Prostate gland (tissue), 2 donors: ENCODE data around the gene AURKB.

Source experiments
- CTCF ChIP-seq, 4 experiments: fragments of 200-600 bp in 2 of 4; fragments of 450-650 bp in 2 of 4; sonication (generic) in 2 of 4; IDR thresholded peaks; 1 replicate in 3 of 4; 2 replicates in 1 of 4; pipeline ENCODE4 v1.5.1; 2016 to 2019; ENCODE audit warnings: antibody characterized with exemption in 4 of 4, mild to moderate bottlenecking in 2 of 4, moderate library complexity in 2 of 4
- POLR2A ChIP-seq: fragments of 450-650 bp; IDR thresholded peaks from one replicate; pipeline ENCODE4 v1.6.1; 2016; ENCODE audit warnings: antibody characterized with exemption, mild to moderate bottlenecking
- POLR2AphosphoS5 ChIP-seq: sonication (generic); formaldehyde crosslinking; IDR thresholded peaks from one replicate; pipeline ENCODE4 v1.6.1; 2017; ENCODE audit warnings: antibody characterized with exemption

GRCh38 chr17:8254881-8255280 lies 44.5 kb upstream of the AURKB start:
- TF ChIP-seq CTCF (IDR thresholded peaks at IDR 0.05), result no peak
- no peak for TF ChIP-seq POLR2A
- no peak for TF ChIP-seq POLR2AphosphoS5
